A673 (cell line): ENCODE results near the gene SCN3A. TPM values are rescaled to one million over a fixed set of nuclear protein-coding genes. Genes with fewer than 3 reads are reported as not detected.

ENCODE experiments used
- BruUV-seq: library from RNA; stranded (reverse); fragments of 400-500 nt; replicated peaks from 2 replicates; lab custom pipeline; 2021; lab: Mats Ljungman, UMichigan
- CTCF ChIA-PET: fragments of 300-600 bp; sonication (Branson Sonifier 250); formaldehyde crosslinking; loops from one replicate; lab custom pipeline; 2022; ENCODE audit warnings: antibody characterized with exemption; lab: Charles Lee
- POLR2A ChIA-PET: fragments of 300-600 bp; sonication (Branson Sonifier 250); formaldehyde crosslinking; loops from one replicate; lab custom pipeline; 2022; ENCODE audit warnings: antibody characterized with exemption; ENCODE audit not compliant: low non-redundant PET; lab: Charles Lee
- DNase-seq: peaks from one replicate; pipeline ENCODE4 v3.0.0-alpha.2; 2015; ENCODE audit warnings: low spot score
- H3K27ac ChIP-seq: fragments of 200-600 bp; sonication (generic); 2 replicates; pipeline ENCODE4 v1.5.1; 2016; ENCODE audit warnings: mixed run types, low read depth, mild to moderate bottlenecking, mixed read lengths, antibody characterized with exemption, low read length; ENCODE audit not compliant: poor library complexity, severe bottlenecking
- H3K27me3 ChIP-seq: fragments of 200-600 bp; sonication (generic); replicated peaks from 2 replicates; pipeline ENCODE4 v1.6.1; 2017; ENCODE audit warnings: mixed run types, low read depth, mild to moderate bottlenecking, mixed read lengths, antibody characterized with exemption, low read length; ENCODE audit not compliant: insufficient read depth, poor library complexity
- H3K36me3 ChIP-seq: fragments of 200-600 bp; sonication (generic); 2 replicates; pipeline ENCODE4 v1.6.1; 2016; ENCODE audit warnings: mixed run types, mild to moderate bottlenecking, mixed read lengths, antibody characterized with exemption, low read length; ENCODE audit not compliant: insufficient read depth, poor library complexity, severe bottlenecking
- H3K4me1 ChIP-seq: fragments of 200-600 bp; sonication (generic); 2 replicates; pipeline ENCODE4 v1.6.1; 2017; ENCODE audit warnings: mixed run types, mild to moderate bottlenecking, mixed read lengths, antibody characterized with exemption, low read length; ENCODE audit not compliant: insufficient read depth, poor library complexity, severe bottlenecking
- H3K4me3 ChIP-seq: fragments of 200-600 bp; sonication (generic); 2 replicates; pipeline ENCODE4 v1.5.1; 2016; ENCODE audit warnings: low read depth, mixed run types, mild to moderate bottlenecking, mixed read lengths, low read length; ENCODE audit not compliant: poor library complexity, severe bottlenecking
- H3K9me3 ChIP-seq: fragments of 200-600 bp; sonication (generic); 2 replicates; pipeline ENCODE4 v1.6.1; 2016; ENCODE audit warnings: mixed run types, low read depth, mild to moderate bottlenecking, mixed read lengths, antibody characterized with exemption, low read length; ENCODE audit not compliant: poor library complexity, severe bottlenecking
- CTCF ChIP-seq: fragments of 300-800, 200-600 bp; sonication (generic); conservative IDR thresholded peaks from 2 replicates; pipeline ENCODE4 v1.5.1; 2017; ENCODE audit warnings: low read depth, mild to moderate bottlenecking, antibody characterized with exemption, low read length, moderate library complexity, mixed read lengths
- EZH2 ChIP-seq: fragments of 200-600 bp; sonication (generic); IDR thresholded peaks from 2 replicates; pipeline ENCODE4 v1.6.1; 2017; ENCODE audit warnings: borderline replicate concordance, low read depth, mild to moderate bottlenecking, mixed read lengths, antibody characterized with exemption, low read length; ENCODE audit not compliant: poor library complexity, severe bottlenecking
- intact Hi-C: fragments of 100-400 bp; cut with micrococcal nuclease; formaldehyde crosslinking; loops from one replicate; pipeline ENCODE4 v1.10.0; 2022; ENCODE audit not compliant: unreplicated experiment
- total RNA-seq: library from RNA; stranded (reverse); gene quantifications from 2 replicates; pipeline ENCODE4 v1.2.3, GENCODE V29; 2021

Gene SCN3A
- total RNA-seq, 1 experiment from 2014 or later: 0.04 TPM

DNA sequence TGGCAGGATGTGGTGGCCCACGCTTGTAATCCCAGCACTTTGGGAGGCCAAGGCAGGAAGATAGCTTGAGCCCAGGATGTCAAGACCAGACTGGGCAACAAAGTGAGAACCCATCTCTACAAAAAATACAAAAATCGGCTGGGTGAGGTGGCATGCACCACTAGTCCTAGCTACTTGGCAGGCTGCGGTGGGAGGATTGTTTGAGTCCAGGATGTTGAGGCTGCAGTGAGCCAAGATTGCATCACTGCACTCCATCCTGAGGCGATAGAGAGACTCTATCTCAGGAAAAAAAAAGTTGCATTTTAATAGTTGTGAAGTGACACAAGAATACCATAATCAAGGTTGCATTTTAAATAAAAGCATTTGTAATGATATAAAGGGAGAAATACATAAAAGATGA is 124.4 kb downstream of the SCN3A start:
- intact Hi-C loops: no loop called here
- Histone ChIP-seq H3K27me3 (no peaks in the 10 kb centered on the region), H3K36me3 (no peaks in the 10 kb centered on the region), H3K9me3 (peaks cover 13% of the 10 kb centered on the region), H3K4me1 (no peaks in the 10 kb centered on the region), H3K4me3 (no peak overlapping the region), H3K27ac (no peak overlapping the region)
- TF ChIP-seq EZH2 (no peak), CTCF (no peak)
- DNase-seq: no peak
- BruUV-seq: no TSS peak
- POLR2A ChIA-PET: no interaction called here
- CTCF ChIA-PET: no interaction called here

- H3K4me1 ChIP-seq: no peaks in the 10 kb centered on the region
- no peak for TF ChIP-seq CTCF
- no peak for TF ChIP-seq EZH2
- no peaks in the 10 kb centered on the region for H3K27me3 ChIP-seq
- no peaks in the 10 kb centered on the region for H3K36me3 ChIP-seq
- DNase-seq: no peak
- ChIA-PET POLR2A (no interaction called here), CTCF (no interaction called here)
- no peak overlapping the region for H3K27ac ChIP-seq
- intact Hi-C loops: no loop called here
- no TSS peak for BruUV-seq
- H3K4me3 ChIP-seq: no peak overlapping the region
- H3K9me3 ChIP-seq: peaks cover 14% of the 10 kb centered on the region
Observed at GRCh38 chr2:165078913-165079312, 124.9 kb downstream of the SCN3A start.

DNA sequence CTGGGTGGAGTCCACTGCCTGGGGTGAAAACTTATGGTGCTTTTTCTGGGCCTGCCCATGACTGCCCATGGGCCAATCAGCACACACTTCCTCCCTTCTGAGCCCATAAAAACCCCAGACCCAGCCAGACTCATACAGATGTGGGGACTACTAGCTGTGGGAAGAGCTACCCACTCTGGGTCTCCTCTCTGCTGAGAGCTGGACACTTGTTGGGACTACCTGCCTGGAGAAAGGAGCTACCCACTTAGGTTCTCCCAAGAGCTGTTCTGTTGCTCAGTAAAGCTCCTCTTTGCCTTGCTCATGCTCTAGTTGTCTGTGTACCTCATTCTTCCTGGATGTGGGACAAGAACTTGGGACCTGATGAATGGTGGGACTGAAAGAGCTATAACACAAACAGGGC is 129.0 kb downstream of the SCN3A start:
- BruUV-seq: no TSS peak
- ChIA-PET POLR2A (no interaction called here), CTCF (no interaction called here)
- peaks cover 10% of the 10 kb centered on the region for H3K9me3 ChIP-seq
- TF ChIP-seq EZH2: no peak
- TF ChIP-seq CTCF: no peak
- intact Hi-C loops: no loop called here
- DNase-seq: no peak
- no peaks in the 10 kb centered on the region for H3K27me3 ChIP-seq
- no peak overlapping the region for H3K27ac ChIP-seq
- no peaks in the 10 kb centered on the region for H3K4me1 ChIP-seq
- no peak overlapping the region for H3K4me3 ChIP-seq
- H3K36me3 ChIP-seq: no peaks in the 10 kb centered on the region
